ENCODE measurements around the gene FAHD1.

DNA sequence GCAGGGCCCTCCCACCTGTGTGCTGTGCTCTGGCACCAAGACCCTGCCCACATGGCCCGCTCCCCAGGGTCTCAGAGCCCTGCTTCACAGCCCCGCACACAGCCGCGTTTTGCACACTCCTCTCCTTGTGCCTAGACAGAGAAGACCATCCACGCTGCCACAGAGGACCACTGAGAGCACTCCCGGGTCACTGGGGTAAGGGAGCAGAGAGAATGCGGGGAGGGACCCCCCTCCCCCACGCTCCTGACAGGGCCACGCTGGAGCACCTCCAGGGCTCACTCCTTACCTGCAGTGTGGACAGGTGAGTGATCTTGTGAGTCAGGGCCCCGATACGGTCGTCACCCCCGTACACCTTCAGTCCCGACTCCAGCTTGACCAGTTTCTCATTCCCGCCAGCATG lies 7.4 kb upstream of the FAHD1 start:
- TF ChIP-seq POLR2A (IDR thresholded peaks at IDR 0.05; ENCODE audit: low read length) (no peak), GATA1 (IDR thresholded peaks at IDR 0.05; ENCODE audit: low read depth, low read length) (no peak)
